GM19372 (cell line): Measurements from ENCODE around the gene PROSER3.

ENCODE experiments used
- ATAC-seq: cut with Tn5 transposase; IDR thresholded peaks from one replicate; pipeline ENCODE4 v1.9.1; 2021; ENCODE audit warnings: mild to moderate bottlenecking, low read depth, moderate library complexity; ENCODE audit not compliant: unreplicated experiment

Gene PROSER3

DNA sequence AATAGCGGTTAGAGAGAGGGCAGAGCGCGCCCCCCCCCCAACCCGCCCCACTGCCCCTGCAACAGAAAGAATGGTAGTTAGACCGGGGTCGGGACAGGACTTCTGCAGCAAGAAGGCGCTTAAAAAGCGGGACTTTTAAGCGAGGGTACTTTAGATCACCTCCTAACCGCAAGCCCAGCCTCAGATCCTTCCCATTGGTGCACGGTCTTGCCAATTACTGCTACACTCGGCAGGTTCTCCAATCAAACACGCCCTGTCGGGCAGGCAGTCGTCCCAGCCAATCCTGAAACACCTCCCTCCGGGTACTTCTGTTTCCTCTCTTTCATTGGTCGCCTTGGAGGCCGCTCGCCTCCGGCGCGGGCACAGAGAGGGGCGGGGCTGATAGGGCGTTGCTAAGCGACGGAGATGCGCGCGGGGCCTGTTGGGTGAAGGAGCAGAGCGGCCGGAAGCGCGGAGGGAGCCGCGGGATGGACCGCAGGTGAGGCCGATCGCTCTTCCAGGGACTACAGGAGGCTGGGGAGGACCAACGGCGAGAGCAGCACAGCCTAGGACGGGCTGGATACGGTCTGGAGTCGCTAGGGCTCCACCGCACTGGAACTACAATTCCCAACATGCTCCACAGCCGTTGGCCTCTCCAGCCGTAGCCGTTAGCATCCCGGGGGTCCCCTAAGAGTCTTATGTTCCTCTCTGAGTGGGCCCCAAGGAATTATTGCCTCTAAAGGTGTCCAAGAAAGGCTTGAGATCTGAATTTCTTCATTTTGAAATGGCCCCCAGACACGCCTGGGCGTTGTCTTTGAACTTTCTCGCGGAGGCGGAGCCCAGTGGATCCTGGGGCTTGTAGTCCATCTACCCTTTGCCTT, at the start of gene PROSER3:
PROSER3 (plus strand) TSS at position 428 of the 860 bp plus-strand sequence; CDS start at position 468, 40 bp downstream.
- ATAC-seq: peak; percentile 97

- ATAC-seq: no peak
These were observed 49.6 kb upstream of the PROSER3 start for GRCh38 chr19:35708391-35708790.

GRCh38 chr19:35710784-35711723, 46.9 kb upstream of the PROSER3 start:
- ATAC-seq: peak; percentile 36

DNA sequence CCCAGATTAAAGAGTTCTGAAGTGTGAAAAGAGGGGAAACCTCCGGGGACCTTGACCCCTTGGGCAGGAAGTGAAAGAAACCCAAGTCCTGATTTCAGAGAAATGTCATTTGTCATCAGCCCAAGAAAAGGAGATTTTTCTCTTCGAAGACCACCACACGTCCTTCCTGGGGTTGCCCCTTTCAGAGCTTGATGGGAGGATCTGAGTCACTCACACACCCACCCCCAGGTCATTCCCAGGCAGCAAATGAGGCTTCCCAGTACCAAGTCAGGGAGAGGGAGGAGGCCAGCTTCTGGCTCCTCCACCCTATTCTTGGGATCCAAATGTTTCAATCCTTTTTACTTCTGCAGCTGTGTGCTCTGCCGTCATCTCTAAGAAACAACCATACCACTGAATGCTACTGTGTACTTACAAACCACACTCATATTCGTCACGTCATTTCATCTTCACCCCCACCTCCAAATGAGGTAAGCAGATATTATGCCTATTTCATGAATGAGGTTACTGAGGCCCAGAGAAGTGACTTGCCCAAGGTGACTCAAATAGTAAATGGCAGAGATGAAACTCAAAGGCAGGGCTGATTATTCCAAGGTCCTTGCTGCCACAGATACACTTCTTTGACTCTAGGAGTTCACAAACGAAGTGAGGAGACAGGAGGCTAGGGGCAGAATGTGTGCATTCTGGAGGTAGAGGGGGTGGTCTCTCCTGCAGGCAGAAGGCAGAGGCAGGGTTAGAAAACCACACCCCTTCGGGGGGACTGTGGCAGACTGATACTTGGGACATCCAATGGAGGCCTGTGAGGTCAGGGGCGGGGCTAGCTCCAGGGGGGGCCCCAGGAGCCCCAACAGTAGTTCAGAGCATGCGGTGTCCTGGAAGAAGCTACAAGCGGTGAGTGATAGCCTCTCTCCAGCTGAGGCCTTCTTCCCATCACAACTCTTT, 45.1 kb upstream of the PROSER3 start:
- ATAC-seq: no peak

- ATAC-seq: no peak
These were observed 44.5 kb upstream of the PROSER3 start for GRCh38 chr19:35713506-35713850.

DNA sequence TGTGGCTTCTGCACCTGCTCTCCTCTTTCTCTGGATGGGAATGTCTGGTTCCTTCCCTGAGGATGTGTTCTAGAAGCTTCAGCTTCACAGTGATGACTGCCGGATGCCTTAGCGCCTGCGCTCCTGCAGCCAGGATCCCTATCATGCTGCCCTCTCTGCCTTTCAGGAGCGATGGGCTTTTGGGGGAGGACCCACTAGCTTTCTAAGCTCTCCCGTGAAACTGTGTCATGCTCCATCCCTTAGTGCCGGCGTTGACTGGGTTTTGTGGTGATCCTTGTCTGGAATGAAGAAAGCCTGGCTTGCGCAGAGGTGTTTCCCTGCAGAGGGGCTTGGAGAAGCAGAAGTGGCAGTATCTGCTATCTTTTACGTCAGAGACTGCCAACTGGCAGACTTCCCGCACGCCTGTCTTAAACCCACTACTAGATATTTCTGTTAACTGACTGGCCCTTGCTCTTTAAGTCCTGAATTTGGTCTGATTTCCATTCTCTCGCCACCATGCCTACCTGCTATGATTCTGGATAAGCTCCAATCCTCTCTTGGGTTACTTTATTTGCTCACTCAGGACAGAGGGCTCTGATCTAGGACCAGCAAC, 44.0 kb upstream of the PROSER3 start:
- no peak for ATAC-seq

- no peak for ATAC-seq
These were observed 43.2 kb upstream of the PROSER3 start for GRCh38 chr19:35714601-35715354.

DNA sequence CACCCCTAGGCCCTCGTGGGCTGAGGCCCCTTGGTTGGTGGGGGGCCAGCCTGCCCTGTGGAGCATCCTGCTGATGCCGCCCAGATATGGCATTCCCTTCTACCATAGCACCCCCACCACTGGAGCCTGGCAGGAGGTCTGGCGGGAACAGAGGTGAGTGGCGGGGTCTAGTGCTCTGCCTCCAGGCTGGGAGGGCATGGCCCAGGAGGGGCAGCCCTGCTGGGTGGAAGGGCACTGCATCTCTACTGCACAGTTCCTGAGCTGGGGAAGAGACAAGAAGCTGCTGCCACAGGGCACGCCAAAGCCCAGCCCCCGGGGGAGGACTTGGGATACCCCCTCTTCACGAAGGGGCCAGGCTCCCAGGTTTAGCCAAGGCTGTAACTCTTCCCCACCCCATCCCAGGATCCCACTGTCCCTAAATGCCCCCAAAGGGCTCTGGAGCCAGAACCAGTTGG, 42.6 kb upstream of the PROSER3 start:
- ATAC-seq: no peak

GRCh38 chr19:35715981-35716800, 41.8 kb upstream of the PROSER3 start:
- no peak for ATAC-seq

DNA sequence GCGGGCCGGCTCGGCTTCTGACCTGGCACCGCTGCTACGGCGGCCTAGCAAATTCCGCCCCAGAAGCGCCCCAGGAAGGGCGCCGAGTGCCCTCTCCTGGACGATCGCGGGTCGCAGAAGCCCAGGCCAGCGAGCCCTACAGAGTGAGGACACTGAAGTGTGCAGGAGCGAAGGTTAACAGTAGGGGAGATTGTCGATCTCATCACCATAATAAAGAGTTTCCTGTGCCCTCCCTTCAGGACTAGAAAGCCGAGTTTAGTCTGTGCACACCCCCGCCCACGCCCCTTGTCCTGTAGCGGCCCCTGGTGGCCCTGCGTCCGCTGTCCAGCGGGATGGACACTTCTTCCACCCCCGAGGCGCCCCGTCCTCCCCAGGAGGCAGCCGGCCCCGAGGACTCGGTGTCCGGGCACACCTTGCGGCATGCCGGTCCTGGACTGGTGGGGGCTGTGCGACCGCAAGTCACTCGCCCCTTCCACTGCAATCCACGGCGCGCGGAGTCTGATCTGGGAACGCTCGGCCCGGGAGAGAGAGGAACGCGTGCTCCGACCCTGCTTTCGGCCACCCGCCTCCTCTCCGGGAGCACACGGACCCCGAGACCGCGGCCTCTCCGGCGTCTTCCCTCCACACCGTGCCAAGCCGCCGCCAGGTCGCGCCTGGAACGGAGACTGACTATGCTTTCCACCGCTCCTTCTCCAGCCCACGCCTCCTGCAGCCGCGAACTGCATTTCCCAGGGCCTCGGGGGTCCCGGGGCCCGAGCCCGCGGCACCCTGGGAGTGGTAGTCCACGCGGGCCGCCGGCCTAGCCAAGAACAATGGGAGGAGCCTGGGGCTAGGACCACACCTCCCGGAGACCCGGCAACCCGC, 40.9 kb upstream of the PROSER3 start:
- ATAC-seq: peak; percentile 64

DNA sequence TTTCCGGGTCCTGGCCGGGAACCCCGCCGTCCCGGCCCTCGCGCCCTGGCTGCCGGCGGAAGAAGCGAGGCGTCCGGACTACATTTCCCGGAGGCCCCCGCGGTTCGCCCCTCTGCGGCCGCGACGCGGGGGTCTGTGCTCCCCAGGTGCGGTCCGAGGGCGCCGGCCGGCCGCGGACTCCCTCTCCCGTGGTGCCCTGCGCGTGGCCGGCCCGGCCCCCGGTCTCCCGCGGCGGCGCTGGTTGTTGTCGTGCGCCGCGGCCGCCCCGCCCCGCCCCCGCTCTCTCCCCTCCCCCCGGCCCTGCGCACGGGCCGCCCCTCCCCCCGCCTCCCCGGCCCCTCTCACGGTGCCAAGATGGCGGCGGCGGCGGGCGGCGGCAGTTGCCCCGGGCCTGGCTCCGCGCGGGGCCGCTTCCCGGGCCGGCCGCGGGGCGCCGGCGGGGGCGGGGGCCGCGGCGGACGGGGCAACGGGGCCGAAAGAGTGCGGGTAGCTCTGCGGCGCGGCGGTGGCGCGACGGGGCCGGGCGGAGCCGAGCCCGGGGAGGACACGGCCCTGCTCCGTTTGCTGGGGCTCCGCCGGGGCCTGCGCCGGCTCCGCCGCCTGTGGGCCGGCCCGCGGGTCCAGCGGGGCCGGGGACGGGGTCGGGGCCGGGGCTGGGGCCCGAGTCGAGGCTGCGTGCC, 40.2 kb upstream of the PROSER3 start, which contains the start of gene KMT2B:
KMT2B (plus strand) TSS at position 339 of the 680 bp plus-strand sequence; CDS start at position 355, 16 bp downstream.
- ATAC-seq: peak; percentile 58

GRCh38 chr19:35718345-35719041, 39.5 kb upstream of the PROSER3 start:
- ATAC-seq: no peak

DNA sequence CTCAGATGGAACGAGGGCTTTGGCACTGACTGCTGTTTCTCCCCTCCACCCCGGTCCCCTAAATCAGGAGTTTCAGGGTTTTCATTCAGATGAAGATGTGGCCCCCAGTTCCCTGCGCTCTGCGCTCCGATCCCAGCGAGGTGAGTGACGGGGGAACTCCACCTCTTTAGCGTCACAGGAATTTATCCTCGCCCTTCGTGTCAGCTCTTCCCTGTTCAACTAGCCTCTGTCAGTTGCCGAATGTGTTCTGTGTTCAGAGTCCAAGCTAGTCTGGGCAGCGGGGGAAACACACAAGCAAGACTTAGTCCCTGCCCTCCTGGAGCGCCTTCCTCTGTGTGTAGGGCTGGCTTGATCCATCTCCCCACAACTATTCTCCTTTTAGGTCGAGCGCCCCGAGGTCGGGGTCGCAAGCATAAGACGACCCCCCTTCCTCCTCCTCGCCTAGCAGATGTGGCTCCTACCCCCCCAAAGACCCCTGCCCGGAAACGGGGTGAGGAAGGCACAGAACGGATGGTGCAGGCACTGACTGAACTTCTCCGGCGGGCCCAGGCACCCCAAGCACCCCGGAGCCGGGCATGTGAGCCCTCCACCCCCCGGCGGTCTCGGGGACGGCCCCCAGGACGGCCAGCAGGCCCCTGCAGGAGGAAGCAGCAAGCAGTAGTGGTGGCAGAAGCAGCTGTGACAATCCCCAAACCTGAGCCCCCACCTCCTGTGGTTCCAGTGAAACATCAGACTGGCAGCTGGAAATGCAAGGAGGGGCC, 38.4 kb upstream of the PROSER3 start:
- no peak for ATAC-seq

DNA sequence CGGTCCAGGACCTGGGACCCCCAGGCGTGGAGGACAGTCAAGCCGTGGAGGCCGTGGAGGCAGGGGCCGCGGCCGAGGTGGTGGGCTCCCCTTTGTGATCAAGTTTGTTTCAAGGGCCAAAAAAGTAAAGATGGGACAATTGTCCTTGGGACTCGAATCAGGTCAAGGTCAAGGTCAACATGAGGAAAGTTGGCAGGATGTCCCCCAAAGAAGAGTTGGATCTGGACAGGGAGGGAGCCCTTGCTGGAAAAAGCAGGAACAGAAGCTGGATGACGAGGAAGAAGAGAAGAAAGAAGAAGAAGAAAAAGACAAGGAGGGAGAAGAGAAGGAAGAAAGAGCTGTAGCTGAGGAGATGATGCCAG, 37.8 kb upstream of the PROSER3 start:
- no peak for ATAC-seq

- ATAC-seq: no peak
These were observed 37.3 kb upstream of the PROSER3 start for GRCh38 chr19:35720648-35721047.
